Measurements from ENCODE around the gene TADA2B. TPM values are rescaled to one million over a fixed set of nuclear protein-coding genes. Genes with fewer than 3 reads are reported as not detected.
A peak's percentile ranks its signal among the peaks of the same experiment; 100 is the strongest.

The TADA2B gene
- total and polyA plus RNA-seq, 11 donors, result 15.3 to 40.2 (median 30.8) TPM

DNA sequence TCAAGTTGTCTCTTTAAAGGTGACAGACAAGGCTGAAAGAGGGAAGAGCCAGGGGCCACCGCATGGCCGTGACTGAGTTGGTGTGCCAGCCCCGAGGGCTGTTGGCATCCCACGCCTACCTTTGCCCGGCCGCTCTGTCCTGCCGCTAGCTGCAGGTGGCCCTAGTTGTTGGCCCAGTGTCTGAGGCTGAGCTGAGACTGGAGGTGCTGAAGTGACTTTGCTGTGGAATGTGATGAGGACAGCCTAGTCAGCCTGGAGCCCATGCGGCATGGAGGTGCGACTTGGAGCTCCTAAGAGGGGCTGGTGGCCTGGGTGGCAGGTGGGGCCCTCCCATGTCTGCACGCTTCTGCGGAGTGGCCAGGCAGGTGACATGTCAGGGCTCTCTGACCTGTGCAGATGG is 6.6 kb downstream of the TADA2B start:
- DNase-seq, result peak in 1 of 5 donors; percentile 20
- peak in 3 of 4 donors; percentile 4 to 20 (median 8) for ATAC-seq
- H3K9me3 ChIP-seq, result no peaks in the 10 kb centered on the region
- no peaks in the 10 kb centered on the region for H3K27me3 ChIP-seq
- peaks cover 6 to 78% (median 64%) of the 10 kb centered on the region in 12 donors for H3K4me1 ChIP-seq
- H3K4me3 ChIP-seq, result no peak overlapping the region
- peak overlapping the region in 3 of 12 donors; percentile 9 to 37 (median 31) for H3K27ac ChIP-seq
- intact Hi-C loops (cut with DNase I), result loop anchor here in 4 of 10 donors (10.0 kb wide), 3 partner anchors 65 to 145 kb away; partner anchors contain the start of gene TBC1D14 (in 2 of the 4)
- H3K36me3 ChIP-seq, result peaks cover 0 to 34% (median 8%) of the 10 kb centered on the region in 9 donors
- TF ChIP-seq POLR2A (IDR thresholded peaks at IDR 0.05), result no peak
- TF ChIP-seq, protein P1, sequence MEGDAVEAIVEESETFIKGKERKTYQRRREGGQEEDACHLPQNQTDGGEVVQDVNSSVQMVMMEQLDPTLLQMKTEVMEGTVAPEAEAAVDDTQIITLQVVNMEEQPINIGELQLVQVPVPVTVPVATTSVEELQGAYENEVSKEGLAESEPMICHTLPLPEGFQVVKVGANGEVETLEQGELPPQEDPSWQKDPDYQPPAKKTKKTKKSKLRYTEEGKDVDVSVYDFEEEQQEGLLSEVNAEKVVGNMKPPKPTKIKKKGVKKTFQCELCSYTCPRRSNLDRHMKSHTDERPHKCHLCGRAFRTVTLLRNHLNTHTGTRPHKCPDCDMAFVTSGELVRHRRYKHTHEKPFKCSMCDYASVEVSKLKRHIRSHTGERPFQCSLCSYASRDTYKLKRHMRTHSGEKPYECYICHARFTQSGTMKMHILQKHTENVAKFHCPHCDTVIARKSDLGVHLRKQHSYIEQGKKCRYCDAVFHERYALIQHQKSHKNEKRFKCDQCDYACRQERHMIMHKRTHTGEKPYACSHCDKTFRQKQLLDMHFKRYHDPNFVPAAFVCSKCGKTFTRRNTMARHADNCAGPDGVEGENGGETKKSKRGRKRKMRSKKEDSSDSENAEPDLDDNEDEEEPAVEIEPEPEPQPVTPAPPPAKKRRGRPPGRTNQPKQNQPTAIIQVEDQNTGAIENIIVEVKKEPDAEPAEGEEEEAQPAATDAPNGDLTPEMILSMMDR (IDR thresholded peaks at IDR 0.05), result no peak
- 64 to 71% (median 68%) methylated on average over 4 to 11 of the region's 11 CpGs for WGBS, 4 donors

DNA sequence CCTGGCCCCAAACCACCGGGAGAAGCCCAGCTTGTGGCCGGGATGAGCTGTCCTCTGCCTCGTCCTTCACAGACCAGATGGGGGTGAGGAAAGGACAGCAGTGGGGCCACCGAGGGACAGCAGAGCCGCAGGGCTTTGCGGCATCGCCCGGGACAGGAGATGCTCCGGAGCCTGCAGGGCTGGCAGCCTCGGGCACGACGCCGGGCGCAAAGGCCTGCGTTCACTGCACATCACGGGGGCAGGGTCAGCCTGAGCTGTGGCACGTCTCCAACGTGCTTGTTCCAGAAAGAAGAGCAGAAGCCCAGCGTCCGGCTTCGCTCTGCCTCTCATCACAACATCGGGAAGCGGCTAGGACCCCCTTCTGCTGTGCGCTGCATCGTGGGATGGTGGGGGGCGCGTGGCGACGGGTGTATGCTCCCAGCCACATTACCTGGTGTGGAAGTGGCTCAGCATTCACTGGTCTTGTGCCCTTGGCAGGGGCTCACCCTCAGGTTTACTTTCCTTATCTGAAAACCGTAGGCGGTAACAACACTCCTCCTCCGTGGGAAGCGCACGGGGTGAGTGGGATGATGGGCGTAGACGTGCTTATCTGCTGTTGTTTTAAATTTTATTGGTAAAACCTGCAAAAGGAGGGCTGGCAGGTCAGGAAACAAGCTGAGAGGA is 7.4 kb downstream of the TADA2B start:
- peak overlapping the region in 3 of 12 donors; percentile 9 to 37 (median 31) for H3K27ac ChIP-seq

DNA sequence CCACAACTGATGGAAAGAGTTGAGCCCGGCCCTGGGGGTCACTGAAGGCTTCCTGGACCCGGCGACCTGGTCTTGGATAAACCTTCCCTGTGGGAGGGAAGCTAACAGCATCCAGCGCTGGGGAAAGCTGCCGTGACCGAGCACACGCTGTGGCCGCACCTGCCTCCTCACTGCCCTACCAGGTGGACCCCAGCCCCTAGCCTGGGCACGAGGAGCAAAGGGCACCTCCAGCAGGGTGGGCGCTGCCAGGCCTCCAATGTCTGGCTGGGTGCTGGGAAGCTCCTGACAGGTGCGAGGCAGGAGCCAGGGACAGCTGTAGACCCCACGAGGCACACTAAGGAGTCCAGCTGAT is 7.9 kb downstream of the TADA2B start:
- H3K27me3 ChIP-seq, result no peaks in the 10 kb centered on the region
- H3K27ac ChIP-seq, result no peak overlapping the region
- intact Hi-C loops (cut with DNase I), result loop anchor here in 1 of 10 donors (10.0 kb wide), 1 partner anchor 136 kb away; no protein-coding TSS in a partner anchor
- no peak overlapping the region for H3K4me3 ChIP-seq
- WGBS, 4 donors, result 87 to 90% (median 88%) methylated on average over 8 to 12 of the region's 12 CpGs
- H3K9me3 ChIP-seq, result no peaks in the 10 kb centered on the region
- DNase-seq (peak in 1 of 5 donors; percentile 21), ATAC-seq (no peak)
- H3K36me3 ChIP-seq, result peaks cover 0 to 41% (median 22%) of the 10 kb centered on the region in 9 donors
- H3K4me1 ChIP-seq, result peaks cover 2 to 64% (median 53%) of the 10 kb centered on the region in 12 donors
- no peak for TF ChIP-seq POLR2A (IDR thresholded peaks at IDR 0.05)
- TF ChIP-seq, protein P1 (IDR thresholded peaks at IDR 0.05), result no peak

More for the DNA sequence above, 7.4 kb downstream of the TADA2B start:
- H3K27me3 ChIP-seq, result no peaks in the 10 kb centered on the region
- 63 to 75% (median 71%) methylated on average over 35 to 36 of the region's 36 CpGs for WGBS, 4 donors
- no peak overlapping the region for H3K4me3 ChIP-seq
- peak in 2 of 5 donors; percentile 41 to 71 for DNase-seq
- TF ChIP-seq POLR2A (IDR thresholded peaks at IDR 0.05), result no peak
- TF ChIP-seq, protein P1 (IDR thresholded peaks at IDR 0.05), result no peak
- H3K36me3 ChIP-seq, result peaks cover 0 to 41% (median 17%) of the 10 kb centered on the region in 9 donors
- intact Hi-C loops (cut with DNase I), result loop anchor here in 1 of 10 donors (10.0 kb wide), 1 partner anchor 136 kb away; no protein-coding TSS in a partner anchor
- H3K4me1 ChIP-seq, result peaks cover 2 to 69% (median 58%) of the 10 kb centered on the region in 12 donors
- H3K9me3 ChIP-seq, result no peaks in the 10 kb centered on the region
- ATAC-seq, result peak in 3 of 4 donors; percentile 7 to 30 (median 28)

DNA sequence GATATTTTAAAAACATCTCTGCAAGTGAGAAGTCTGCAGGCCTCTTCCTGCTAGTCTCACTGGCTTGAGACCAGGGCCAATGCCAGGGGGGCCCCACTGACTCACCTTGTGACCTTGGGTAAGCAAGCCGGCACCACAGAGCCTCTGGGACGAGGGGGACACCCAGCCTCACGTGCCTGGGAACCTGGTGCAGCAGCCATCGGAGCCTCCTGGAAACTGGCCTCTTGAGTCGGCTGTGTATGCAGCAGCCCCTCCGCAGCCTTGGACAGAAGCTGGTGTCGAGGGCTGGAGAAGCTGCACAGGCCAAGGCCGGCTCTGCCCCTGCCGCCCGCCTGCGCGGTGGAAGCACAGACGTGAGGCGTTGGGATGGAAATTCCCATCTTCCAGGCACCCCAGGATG is 8.7 kb downstream of the TADA2B start:
- Histone ChIP-seq H3K4me3 (no peak overlapping the region), H3K9me3 (no peaks in the 10 kb centered on the region), H3K36me3 (peaks cover 0 to 48% (median 30%) of the 10 kb centered on the region in 9 donors), H3K27me3 (no peaks in the 10 kb centered on the region), H3K4me1 (peaks cover 0 to 56% (median 45%) of the 10 kb centered on the region in 12 donors), H3K27ac (peak overlapping the region in 3 of 12 donors; percentile 4 to 74 (median 48))
- WGBS, 4 donors, result 60 to 87% (median 80%) methylated on average over 2 to 14 of the region's 14 CpGs
- DNase-seq (peak in 1 of 5 donors; percentile 25), ATAC-seq (no peak)
- no peak for TF ChIP-seq POLR2A (IDR thresholded peaks at IDR 0.05)
- TF ChIP-seq, protein P1 (IDR thresholded peaks at IDR 0.05), result no peak
- intact Hi-C loops (cut with DNase I), result loop anchor here in 1 of 10 donors (10.0 kb wide), 1 partner anchor 137 kb away; no protein-coding TSS in a partner anchor
